SJSA1 (cell line): Measurements from ENCODE around the gene KDM4C. TPM values are rescaled to one million over a fixed set of nuclear protein-coding genes. Genes with fewer than 3 reads are reported as not detected.

Experiments used
- DNase-seq, 2 experiments: peaks; one replicate each; pipeline ENCODE4 v3.0.0-alpha.2; 2015 to 2020; ENCODE audit warnings: low spot score in 2 of 2, low read depth in 1 of 2
- H3K27ac ChIP-seq: fragments of 250-450 bp; sonication (Bioruptor Pico); 2 replicates; pipeline ENCODE4 v1.5.1; 2020; ENCODE audit warnings: mild to moderate bottlenecking, moderate library complexity
- H3K27me3 ChIP-seq: fragments of 250-450 bp; sonication (Bioruptor Pico); replicated peaks from 2 replicates; pipeline ENCODE4 v1.5.1; 2020; ENCODE audit warnings: mild to moderate bottlenecking, moderate library complexity
- H3K36me3 ChIP-seq: fragments of 250-450 bp; sonication (Bioruptor Pico); 2 replicates; pipeline ENCODE4 v1.5.1; 2020; ENCODE audit warnings: mild to moderate bottlenecking
- H3K4me1 ChIP-seq: fragments of 250-450 bp; sonication (Bioruptor Pico); replicated peaks from 2 replicates; pipeline ENCODE4 v1.6.1; 2021; ENCODE audit warnings: mild to moderate bottlenecking
- H3K4me3 ChIP-seq: fragments of 250-450 bp; sonication (Bioruptor Pico); 2 replicates; pipeline ENCODE4 v1.5.1; 2020; ENCODE audit warnings: mild to moderate bottlenecking
- H3K9me3 ChIP-seq: fragments of 250-450 bp; sonication (Bioruptor Pico); replicated peaks from 2 replicates; pipeline ENCODE4 v1.5.1; 2020; ENCODE audit warnings: mild to moderate bottlenecking
- total RNA-seq: library from RNA; depleted of rRNA; stranded (reverse); fragments of >200 nt; shearing (Covaris generic); gene quantifications from 2 replicates; pipeline ENCODE4 v1.2.3, GENCODE V29; 2014

KDM4C gene
- total RNA-seq, 1 experiment from 2014 or later: 5.1 TPM

- Histone ChIP-seq H3K4me1 (no peaks in the 10 kb centered on the region), H3K36me3 (no peaks in the 10 kb centered on the region), H3K27ac (no peak overlapping the region), H3K27me3 (no peaks in the 10 kb centered on the region), H3K9me3 (no peaks in the 10 kb centered on the region), H3K4me3 (no peak overlapping the region)
- no peak for DNase-seq
Measured at GRCh38 chr9:6899274-6899673, 141.5 kb downstream of the KDM4C start.

GRCh38 chr9:6900440-6900883 lies 142.7 kb downstream of the KDM4C start:
- no peaks in the 10 kb centered on the region for H3K27me3 ChIP-seq
- H3K4me1 ChIP-seq: no peaks in the 10 kb centered on the region
- no peaks in the 10 kb centered on the region for H3K36me3 ChIP-seq
- H3K9me3 ChIP-seq: no peaks in the 10 kb centered on the region
- H3K27ac ChIP-seq: no peak overlapping the region
- H3K4me3 ChIP-seq: no peak overlapping the region
- DNase-seq: no peak

GRCh38 chr9:6901180-6901579 lies 143.4 kb downstream of the KDM4C start:
- Histone ChIP-seq H3K27me3 (no peaks in the 10 kb centered on the region), H3K4me1 (no peaks in the 10 kb centered on the region), H3K9me3 (no peaks in the 10 kb centered on the region), H3K36me3 (no peaks in the 10 kb centered on the region), H3K4me3 (no peak overlapping the region), H3K27ac (no peak overlapping the region)
- DNase-seq: no peak

GRCh38 chr9:6902423-6902822 lies 144.7 kb downstream of the KDM4C start:
- no peak for DNase-seq
- Histone ChIP-seq H3K27ac (no peak overlapping the region), H3K4me1 (no peaks in the 10 kb centered on the region), H3K4me3 (no peak overlapping the region), H3K27me3 (no peaks in the 10 kb centered on the region), H3K36me3 (no peaks in the 10 kb centered on the region), H3K9me3 (no peaks in the 10 kb centered on the region)

GRCh38 chr9:6904371-6904770 lies 146.6 kb downstream of the KDM4C start:
- Histone ChIP-seq H3K36me3 (no peaks in the 10 kb centered on the region), H3K4me3 (no peak overlapping the region), H3K27ac (no peak overlapping the region), H3K9me3 (no peaks in the 10 kb centered on the region), H3K4me1 (no peaks in the 10 kb centered on the region), H3K27me3 (no peaks in the 10 kb centered on the region)
- DNase-seq: no peak

- Histone ChIP-seq H3K27me3 (no peaks in the 10 kb centered on the region), H3K4me1 (no peaks in the 10 kb centered on the region), H3K36me3 (no peaks in the 10 kb centered on the region), H3K4me3 (no peak overlapping the region), H3K27ac (no peak overlapping the region), H3K9me3 (no peaks in the 10 kb centered on the region)
- no peak for DNase-seq
Measured at GRCh38 chr9:6905850-6906375, 148.1 kb downstream of the KDM4C start.

- no peak for DNase-seq
- Histone ChIP-seq H3K36me3 (no peaks in the 10 kb centered on the region), H3K4me1 (no peaks in the 10 kb centered on the region), H3K9me3 (no peaks in the 10 kb centered on the region), H3K4me3 (no peak overlapping the region), H3K27ac (no peak overlapping the region), H3K27me3 (no peaks in the 10 kb centered on the region)
Measured at GRCh38 chr9:6907772-6908381, 150.1 kb downstream of the KDM4C start.

- H3K9me3 ChIP-seq: no peaks in the 10 kb centered on the region
Measured at GRCh38 chr9:6909181-6909580, 151.4 kb downstream of the KDM4C start.

GRCh38 chr9:6910032-6910431 lies 152.3 kb downstream of the KDM4C start:
- Histone ChIP-seq H3K36me3 (no peaks in the 10 kb centered on the region), H3K9me3 (no peaks in the 10 kb centered on the region), H3K27me3 (no peaks in the 10 kb centered on the region), H3K27ac (no peak overlapping the region), H3K4me3 (no peak overlapping the region), H3K4me1 (no peaks in the 10 kb centered on the region)
- DNase-seq: no peak

More at GRCh38 chr9:6909181-6909580, 151.4 kb downstream of the KDM4C start:
- no peaks in the 10 kb centered on the region for H3K4me1 ChIP-seq
- H3K27ac ChIP-seq: no peak overlapping the region
- no peaks in the 10 kb centered on the region for H3K27me3 ChIP-seq
- no peak overlapping the region for H3K4me3 ChIP-seq
- H3K36me3 ChIP-seq: no peaks in the 10 kb centered on the region
- no peak for DNase-seq

- no peak for DNase-seq
- Histone ChIP-seq H3K36me3 (no peaks in the 10 kb centered on the region), H3K4me3 (no peak overlapping the region), H3K9me3 (no peaks in the 10 kb centered on the region), H3K27me3 (no peaks in the 10 kb centered on the region), H3K4me1 (no peaks in the 10 kb centered on the region), H3K27ac (no peak overlapping the region)
Measured at GRCh38 chr9:6910497-6910896, 152.7 kb downstream of the KDM4C start.

- no peak overlapping the region for H3K4me3 ChIP-seq
- no peaks in the 10 kb centered on the region for H3K27me3 ChIP-seq
- H3K4me1 ChIP-seq: no peaks in the 10 kb centered on the region
- H3K27ac ChIP-seq: no peak overlapping the region
- no peaks in the 10 kb centered on the region for H3K9me3 ChIP-seq
- no peak for DNase-seq
- H3K36me3 ChIP-seq: no peaks in the 10 kb centered on the region
Measured at GRCh38 chr9:6911901-6912638, 154.3 kb downstream of the KDM4C start.

GRCh38 chr9:6915635-6916034 lies 157.9 kb downstream of the KDM4C start:
- Histone ChIP-seq H3K4me3 (no peak overlapping the region), H3K4me1 (no peaks in the 10 kb centered on the region), H3K36me3 (no peaks in the 10 kb centered on the region), H3K27ac (no peak overlapping the region), H3K27me3 (no peaks in the 10 kb centered on the region), H3K9me3 (no peaks in the 10 kb centered on the region)
- DNase-seq: no peak

GRCh38 chr9:6917162-6917561 lies 159.4 kb downstream of the KDM4C start:
- H3K27me3 ChIP-seq: no peaks in the 10 kb centered on the region
- H3K4me3 ChIP-seq: no peak overlapping the region
- H3K4me1 ChIP-seq: no peaks in the 10 kb centered on the region
- H3K9me3 ChIP-seq: no peaks in the 10 kb centered on the region
- H3K27ac ChIP-seq: no peak overlapping the region
- DNase-seq: no peak
- no peaks in the 10 kb centered on the region for H3K36me3 ChIP-seq

GRCh38 chr9:6920041-6920440 lies 162.3 kb downstream of the KDM4C start:
- no peak overlapping the region for H3K27ac ChIP-seq
- no peaks in the 10 kb centered on the region for H3K9me3 ChIP-seq
- H3K4me1 ChIP-seq: no peaks in the 10 kb centered on the region
- no peaks in the 10 kb centered on the region for H3K36me3 ChIP-seq
- H3K27me3 ChIP-seq: no peaks in the 10 kb centered on the region
- H3K4me3 ChIP-seq: no peak overlapping the region
- DNase-seq: no peak
